GM10248 (cell line): ENCODE data around the gene PCSK1.

ENCODE experiments used
- CTCF ChIA-PET: fragments of 300-600 bp; sonication (Branson Sonifier 250); formaldehyde crosslinking; extraction: SDS; loops from one replicate; lab custom pipeline; 2021; ENCODE audit warnings: antibody characterized with exemption; lab: Yijun Ruan, JAX
- POLR2A ChIA-PET: fragments of 350-650 bp; sonication (Branson Sonifier 250); formaldehyde crosslinking; extraction: SDS; loops from one replicate; lab custom pipeline; 2020; ENCODE audit warnings: antibody characterized with exemption; lab: Yijun Ruan, JAX
- DNase-seq: peaks from one replicate; pipeline ENCODE4 v3.0.0; 2012; ENCODE audit errors: extremely low spot score
- TF ChIP-seq, protein P1 (sequence below): IDR thresholded peaks from 2 replicates; pipeline ENCODE4 v1.5.1; 2012; ENCODE audit warnings: mild to moderate bottlenecking, low read depth; ENCODE audit errors: extremely low read depth, missing control alignments, control extremely low read depth

PCSK1 gene

DNA sequence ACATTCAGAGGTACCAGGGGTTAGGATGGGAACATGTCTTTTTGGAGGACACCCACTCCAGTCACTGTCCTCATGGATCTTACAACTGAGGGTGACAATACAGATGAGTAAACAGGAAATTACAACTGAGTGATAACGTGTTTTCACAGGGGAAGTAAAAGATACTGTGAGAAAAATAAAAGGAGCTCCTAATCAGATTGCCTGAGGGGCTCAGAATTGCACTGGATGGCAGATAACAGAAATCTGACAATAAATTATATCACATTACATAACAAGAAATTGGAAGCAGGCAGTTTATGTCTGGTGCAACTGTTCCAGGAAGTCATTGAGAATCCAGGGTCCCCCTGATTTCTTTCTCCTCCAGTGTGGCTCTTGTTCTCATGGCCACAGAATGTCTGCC, 40.1 kb upstream of the PCSK1 start:
- CTCF ChIA-PET = interaction anchor here (0.9 to 1.3 kb wide), 2 partner anchors 11 to 12 kb away, joined by 3 to 4 read pairs; no protein-coding TSS in a partner anchor
- POLR2A ChIA-PET = no interaction called here
- TF ChIP-seq, protein P1, sequence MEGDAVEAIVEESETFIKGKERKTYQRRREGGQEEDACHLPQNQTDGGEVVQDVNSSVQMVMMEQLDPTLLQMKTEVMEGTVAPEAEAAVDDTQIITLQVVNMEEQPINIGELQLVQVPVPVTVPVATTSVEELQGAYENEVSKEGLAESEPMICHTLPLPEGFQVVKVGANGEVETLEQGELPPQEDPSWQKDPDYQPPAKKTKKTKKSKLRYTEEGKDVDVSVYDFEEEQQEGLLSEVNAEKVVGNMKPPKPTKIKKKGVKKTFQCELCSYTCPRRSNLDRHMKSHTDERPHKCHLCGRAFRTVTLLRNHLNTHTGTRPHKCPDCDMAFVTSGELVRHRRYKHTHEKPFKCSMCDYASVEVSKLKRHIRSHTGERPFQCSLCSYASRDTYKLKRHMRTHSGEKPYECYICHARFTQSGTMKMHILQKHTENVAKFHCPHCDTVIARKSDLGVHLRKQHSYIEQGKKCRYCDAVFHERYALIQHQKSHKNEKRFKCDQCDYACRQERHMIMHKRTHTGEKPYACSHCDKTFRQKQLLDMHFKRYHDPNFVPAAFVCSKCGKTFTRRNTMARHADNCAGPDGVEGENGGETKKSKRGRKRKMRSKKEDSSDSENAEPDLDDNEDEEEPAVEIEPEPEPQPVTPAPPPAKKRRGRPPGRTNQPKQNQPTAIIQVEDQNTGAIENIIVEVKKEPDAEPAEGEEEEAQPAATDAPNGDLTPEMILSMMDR = no peak
- DNase-seq = no peak

DNA sequence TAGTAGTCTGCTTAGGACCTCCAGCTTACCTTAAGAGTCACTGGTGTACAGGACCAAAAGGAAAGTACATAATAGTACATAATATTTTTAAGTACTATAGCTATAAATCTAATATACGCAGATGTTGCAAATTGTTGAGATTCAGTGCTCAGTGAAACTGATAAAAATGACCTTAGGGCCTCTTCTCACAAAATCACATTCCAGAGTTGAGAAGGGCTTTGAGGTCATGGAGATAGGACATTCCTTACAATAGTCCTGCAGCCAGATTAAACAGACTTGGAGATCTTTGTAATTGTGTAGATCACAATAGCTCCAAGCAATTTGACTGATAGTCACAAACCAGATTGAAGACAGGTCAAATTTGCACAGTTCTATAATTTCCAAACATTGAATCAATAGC, 37.7 kb upstream of the PCSK1 start:
- DNase-seq = no peak
- ChIA-PET POLR2A (no interaction called here), CTCF (interaction anchor here (0.8 to 1.9 kb wide), 3 partner anchors 9 to 63 kb away, joined by 3 to 7 read pairs (median 3); no protein-coding TSS in a partner anchor)
- TF ChIP-seq, protein P1 = no peak

DNA sequence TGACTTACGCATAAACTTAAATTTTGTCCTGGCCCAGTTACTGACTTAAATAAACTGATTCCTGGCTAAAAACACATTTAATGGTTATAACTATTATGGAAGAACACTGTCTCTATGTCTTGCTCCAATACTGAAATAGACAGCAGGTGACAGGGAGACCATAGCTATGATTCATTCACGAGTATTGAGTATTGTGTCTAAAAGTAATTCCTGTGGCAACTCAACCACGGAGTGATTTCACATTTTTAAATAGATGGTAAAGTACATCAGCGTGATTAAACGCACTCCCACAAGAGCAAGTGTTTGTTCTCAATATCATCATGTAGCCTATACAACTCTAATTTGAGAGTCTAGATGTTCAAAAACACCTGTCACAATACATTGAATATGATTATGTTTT, 35.9 kb upstream of the PCSK1 start:
- POLR2A ChIA-PET = no interaction called here
- DNase-seq = no peak
- TF ChIP-seq, protein P1 = no peak
- CTCF ChIA-PET = interaction anchor here (1.3 kb wide), 1 partner anchor 30 kb away, joined by 3 read pairs; no protein-coding TSS in a partner anchor

DNA sequence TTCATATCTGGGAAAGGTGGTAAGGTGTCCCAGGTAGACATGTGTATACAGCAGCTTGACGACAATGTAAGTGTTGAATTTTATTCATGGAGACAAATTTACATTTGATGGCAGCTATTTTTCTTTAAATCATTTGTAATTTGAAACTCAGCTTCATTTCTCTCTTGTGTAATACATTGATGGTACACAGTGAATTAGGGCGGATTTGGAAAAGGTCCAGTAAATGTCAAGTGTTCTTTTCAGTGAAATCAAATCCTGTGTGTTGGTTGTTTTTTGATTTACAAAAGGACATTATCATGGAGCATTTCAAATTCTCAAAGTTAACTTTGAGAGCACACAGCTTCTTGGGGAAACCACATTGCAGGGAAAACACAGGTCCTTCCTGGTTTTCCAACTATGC, 30.0 kb upstream of the PCSK1 start:
- TF ChIP-seq, protein P1 = no peak
- POLR2A ChIA-PET = no interaction called here
- CTCF ChIA-PET = interaction anchor here (0.9 to 1.0 kb wide), 2 partner anchors 20 to 26 kb away, joined by 3 read pairs; no protein-coding TSS in a partner anchor
- DNase-seq = no peak

DNA sequence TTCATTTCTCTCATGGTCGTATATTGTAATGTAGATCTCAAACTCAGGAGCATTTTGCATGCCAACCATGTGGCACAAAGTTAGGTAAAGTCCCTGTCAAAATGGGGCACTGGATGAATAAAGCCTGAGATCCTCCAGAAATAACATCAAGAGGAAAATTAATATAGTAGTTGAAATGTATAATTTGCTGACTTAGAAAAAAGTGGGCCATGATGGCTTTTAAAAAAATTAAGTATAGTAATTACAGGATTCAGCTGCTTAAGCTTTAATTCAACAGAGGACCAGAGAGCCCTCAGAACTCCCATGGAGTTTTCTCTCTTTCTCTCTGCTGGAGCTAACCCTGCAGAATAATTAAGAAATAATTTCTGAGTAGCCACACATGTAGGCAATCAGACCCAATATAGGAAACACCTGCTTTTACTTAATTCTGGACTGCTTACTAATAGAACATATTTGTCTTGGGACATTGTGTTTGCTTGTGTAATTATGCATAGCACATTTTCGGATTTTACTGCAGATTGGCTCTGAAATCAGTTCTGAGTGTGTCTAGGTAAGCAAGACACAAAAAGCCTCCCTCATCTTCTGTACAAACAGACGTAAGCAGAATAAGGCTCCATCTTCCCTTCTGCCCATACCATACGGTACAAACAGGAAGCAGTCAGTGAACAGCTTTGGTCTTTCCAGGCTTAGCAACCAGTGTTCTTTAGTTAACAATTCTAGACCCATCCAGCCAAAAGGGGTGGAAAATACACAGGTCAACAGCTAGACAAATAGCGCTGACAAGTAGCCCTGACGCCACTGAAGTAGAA, 26.5 kb upstream of the PCSK1 start:
- TF ChIP-seq, protein P1 = no peak
- ChIA-PET POLR2A (no interaction called here), CTCF (no interaction called here)
- DNase-seq = no peak

DNA sequence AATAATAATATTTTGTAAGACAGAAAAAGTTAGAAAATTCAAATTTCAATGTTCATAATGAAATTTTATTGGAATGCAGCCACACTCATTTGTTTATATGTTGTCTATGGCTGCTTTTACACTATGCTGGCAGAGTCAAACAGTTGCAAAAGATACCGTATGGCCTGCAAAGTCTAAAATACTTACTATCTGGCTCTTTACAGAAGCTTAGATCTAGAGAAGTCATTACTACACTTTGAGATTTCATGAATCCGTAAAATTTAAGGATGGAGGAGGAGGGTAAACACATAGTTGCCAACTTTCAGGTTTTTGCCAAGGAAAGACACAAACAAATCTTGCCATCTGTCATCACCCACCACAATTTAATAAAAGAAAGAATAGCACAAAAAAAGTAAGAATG, 25.1 kb upstream of the PCSK1 start:
- ChIA-PET CTCF (no interaction called here), POLR2A (no interaction called here)
- no peak for DNase-seq
- TF ChIP-seq, protein P1 = no peak
